A673 (cell line): ENCODE results near the gene AUH. TPM values are rescaled to one million over a fixed set of nuclear protein-coding genes. Genes with fewer than 3 reads are reported as not detected.

ENCODE experiments used
- BruUV-seq: library from RNA; stranded (reverse); fragments of 400-500 nt; replicated peaks from 2 replicates; lab custom pipeline; 2021; lab: Mats Ljungman, UMichigan
- CTCF ChIA-PET: fragments of 300-600 bp; sonication (Branson Sonifier 250); formaldehyde crosslinking; loops from one replicate; lab custom pipeline; 2022; ENCODE audit warnings: antibody characterized with exemption; lab: Charles Lee
- POLR2A ChIA-PET: fragments of 300-600 bp; sonication (Branson Sonifier 250); formaldehyde crosslinking; loops from one replicate; lab custom pipeline; 2022; ENCODE audit warnings: antibody characterized with exemption; ENCODE audit not compliant: low non-redundant PET; lab: Charles Lee
- DNase-seq: peaks from one replicate; pipeline ENCODE4 v3.0.0-alpha.2; 2015; ENCODE audit warnings: low spot score
- H3K27ac ChIP-seq: fragments of 200-600 bp; sonication (generic); 2 replicates; pipeline ENCODE4 v1.5.1; 2016; ENCODE audit warnings: mixed run types, low read depth, mild to moderate bottlenecking, mixed read lengths, antibody characterized with exemption, low read length; ENCODE audit not compliant: poor library complexity, severe bottlenecking
- H3K27me3 ChIP-seq: fragments of 200-600 bp; sonication (generic); replicated peaks from 2 replicates; pipeline ENCODE4 v1.6.1; 2017; ENCODE audit warnings: mixed run types, low read depth, mild to moderate bottlenecking, mixed read lengths, antibody characterized with exemption, low read length; ENCODE audit not compliant: insufficient read depth, poor library complexity
- H3K36me3 ChIP-seq: fragments of 200-600 bp; sonication (generic); 2 replicates; pipeline ENCODE4 v1.6.1; 2016; ENCODE audit warnings: mixed run types, mild to moderate bottlenecking, mixed read lengths, antibody characterized with exemption, low read length; ENCODE audit not compliant: insufficient read depth, poor library complexity, severe bottlenecking
- H3K4me1 ChIP-seq: fragments of 200-600 bp; sonication (generic); 2 replicates; pipeline ENCODE4 v1.6.1; 2017; ENCODE audit warnings: mixed run types, mild to moderate bottlenecking, mixed read lengths, antibody characterized with exemption, low read length; ENCODE audit not compliant: insufficient read depth, poor library complexity, severe bottlenecking
- H3K4me3 ChIP-seq: fragments of 200-600 bp; sonication (generic); 2 replicates; pipeline ENCODE4 v1.5.1; 2016; ENCODE audit warnings: low read depth, mixed run types, mild to moderate bottlenecking, mixed read lengths, low read length; ENCODE audit not compliant: poor library complexity, severe bottlenecking
- H3K9me3 ChIP-seq: fragments of 200-600 bp; sonication (generic); 2 replicates; pipeline ENCODE4 v1.6.1; 2016; ENCODE audit warnings: mixed run types, low read depth, mild to moderate bottlenecking, mixed read lengths, antibody characterized with exemption, low read length; ENCODE audit not compliant: poor library complexity, severe bottlenecking
- CTCF ChIP-seq: fragments of 300-800, 200-600 bp; sonication (generic); conservative IDR thresholded peaks from 2 replicates; pipeline ENCODE4 v1.5.1; 2017; ENCODE audit warnings: low read depth, mild to moderate bottlenecking, antibody characterized with exemption, low read length, moderate library complexity, mixed read lengths
- EZH2 ChIP-seq: fragments of 200-600 bp; sonication (generic); IDR thresholded peaks from 2 replicates; pipeline ENCODE4 v1.6.1; 2017; ENCODE audit warnings: borderline replicate concordance, low read depth, mild to moderate bottlenecking, mixed read lengths, antibody characterized with exemption, low read length; ENCODE audit not compliant: poor library complexity, severe bottlenecking
- intact Hi-C: fragments of 100-400 bp; cut with micrococcal nuclease; formaldehyde crosslinking; loops from one replicate; pipeline ENCODE4 v1.10.0; 2022; ENCODE audit not compliant: unreplicated experiment
- total RNA-seq: library from RNA; stranded (reverse); gene quantifications from 2 replicates; pipeline ENCODE4 v1.2.3, GENCODE V29; 2021

The AUH gene
- total RNA-seq, 1 experiment from 2014 or later = 12.3 TPM

- CTCF ChIA-PET = no interaction called here
- Histone ChIP-seq H3K4me3 (no peak overlapping the region), H3K9me3 (no peaks in the 10 kb centered on the region), H3K27ac (no peak overlapping the region), H3K4me1 (no peaks in the 10 kb centered on the region), H3K27me3 (no peaks in the 10 kb centered on the region), H3K36me3 (no peaks in the 10 kb centered on the region)
- no TSS peak for BruUV-seq
- DNase-seq = no peak
- intact Hi-C loops = no loop called here
- POLR2A ChIA-PET = no interaction called here
- no peak for TF ChIP-seq CTCF
- TF ChIP-seq EZH2 = no peak
Measured at GRCh38 chr9:91214867-91215266, 146.9 kb downstream of the AUH start.

- Histone ChIP-seq H3K27ac (no peak overlapping the region), H3K27me3 (no peaks in the 10 kb centered on the region), H3K4me1 (no peaks in the 10 kb centered on the region), H3K4me3 (no peak overlapping the region), H3K9me3 (no peaks in the 10 kb centered on the region), H3K36me3 (no peaks in the 10 kb centered on the region)
- no peak for TF ChIP-seq EZH2
- intact Hi-C loops = no loop called here
- BruUV-seq = no TSS peak
- ChIA-PET CTCF (no interaction called here), POLR2A (no interaction called here)
- peak; percentile 23 for DNase-seq
Measured at GRCh38 chr9:91214086-91214485, 147.6 kb downstream of the AUH start.

DNA sequence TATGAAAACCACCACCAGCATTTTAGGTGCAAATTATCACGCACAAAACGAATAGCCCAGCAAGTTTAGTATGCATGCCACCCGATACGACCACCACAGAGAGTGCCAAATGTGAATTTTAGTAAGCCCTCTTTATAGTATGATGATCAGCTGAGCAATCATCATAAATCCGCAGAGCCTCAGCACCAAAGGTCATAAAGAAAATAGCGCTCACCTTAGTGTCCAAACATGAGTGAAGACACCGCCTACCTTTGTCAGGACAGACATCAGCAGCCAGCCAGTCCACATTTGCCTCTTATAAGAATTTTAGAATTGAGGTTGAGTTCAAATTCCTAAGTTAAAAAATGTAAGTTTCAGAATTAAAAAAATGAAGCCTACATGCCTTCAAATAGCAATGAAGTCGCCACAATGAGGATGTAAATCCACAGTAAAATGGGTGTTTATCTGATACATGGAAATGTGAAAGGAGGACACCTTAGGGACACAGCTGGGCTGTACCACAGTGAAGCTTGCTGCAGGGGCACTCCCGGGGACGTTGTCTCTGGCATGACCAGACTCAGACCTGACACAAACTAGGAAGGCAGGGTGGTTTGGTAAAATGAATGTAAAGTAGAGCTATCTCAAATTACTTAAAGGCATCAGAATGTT lies 149.0 kb downstream of the AUH start:
- H3K4me1 ChIP-seq = no peaks in the 10 kb centered on the region
- POLR2A ChIA-PET = no interaction called here
- no peaks in the 10 kb centered on the region for H3K9me3 ChIP-seq
- intact Hi-C loops = no loop called here
- no TSS peak for BruUV-seq
- CTCF ChIA-PET = no interaction called here
- no peak for TF ChIP-seq CTCF
- no peak for TF ChIP-seq EZH2
- H3K27me3 ChIP-seq = no peaks in the 10 kb centered on the region
- DNase-seq = no peak
- H3K36me3 ChIP-seq = no peaks in the 10 kb centered on the region
- no peak overlapping the region for H3K27ac ChIP-seq
- H3K4me3 ChIP-seq = no peak overlapping the region

DNA sequence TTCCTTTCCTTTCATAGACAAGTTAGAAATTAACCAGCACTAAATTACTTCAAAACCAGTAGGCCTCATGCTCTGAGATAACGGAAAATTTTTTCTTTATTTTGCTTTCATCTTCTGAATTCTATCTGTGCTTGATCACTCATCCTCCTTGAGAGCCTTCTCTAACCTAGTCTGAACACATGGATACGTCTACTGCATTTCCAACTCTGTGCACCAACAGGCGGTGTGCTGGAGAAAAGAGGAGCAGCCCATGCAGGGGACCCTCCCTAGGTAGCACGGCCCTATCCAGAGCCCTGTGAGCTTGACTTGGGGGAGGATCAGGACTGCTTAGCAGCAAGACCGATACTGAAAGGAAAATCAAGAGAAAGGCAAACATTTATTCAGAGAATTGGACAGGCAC lies 149.8 kb downstream of the AUH start:
- Histone ChIP-seq H3K9me3 (no peaks in the 10 kb centered on the region), H3K4me1 (no peaks in the 10 kb centered on the region), H3K27ac (no peak overlapping the region), H3K4me3 (no peak overlapping the region), H3K27me3 (no peaks in the 10 kb centered on the region), H3K36me3 (no peaks in the 10 kb centered on the region)
- intact Hi-C loops = no loop called here
- POLR2A ChIA-PET = no interaction called here
- no TSS peak for BruUV-seq
- DNase-seq = no peak
- CTCF ChIA-PET = no interaction called here
- TF ChIP-seq CTCF (no peak), EZH2 (no peak)
